Left cardiac atrium (tissue), 4 donors: ENCODE data around the gene NFASC. TPM values are rescaled to one million over a fixed set of nuclear protein-coding genes. Genes with fewer than 3 reads are reported as not detected.

ENCODE experiments used
- ATAC-seq, 2 donors: fragments of 200-7000 bp; cut with Tn5 transposase; one replicate each; pipeline ENCODE4 v1.9.1; 2020; ENCODE audit warnings: mild to moderate bottlenecking in 2 of 2, moderate library complexity in 2 of 2
- DNase-seq: peaks from one replicate; pipeline ENCODE4 v3.0.0-alpha.2; 2020
- intact Hi-C, 2 donors: fragments of 100-400 bp; cut with DNase I; formaldehyde crosslinking; loops; one replicate each; pipeline versions ENCODE4 v1.14.1 to v1.15.1; 2022 to 2023
- long read RNA-seq: library from polyadenylated mRNA; unstranded; transcript quantifications from one replicate; pipeline ENCODE4 v2.0.0, GENCODE V29; 2021
- total RNA-seq, 2 donors: library from RNA; stranded (reverse); fragmentation: NEBNext Ultra II Directional; extraction: Animal tissue kit (Norgen Biotek cat#: 25700); gene quantifications; one replicate each; pipeline ENCODE4 v1.2.1, GENCODE V29; 2021
- donor health status: DM: no; HTN: yes; CAD: no.
- donor health status: DM: no; HTN: yes; CAD: no; lungs with severe emphysema.
- donor health status: DM: yes; HTN: yes; CAD: no.
- donor health status: Dilated cardiomyopathy.

NFASC gene
- total RNA-seq: 10 to 100 TPM; 40.6 to 57.7 TPM
- long read RNA-seq, partial matches to known transcripts: 6 of 25 reads
- long read RNA-seq, other reads (novel, unspliced or antisense): 18 of 25 reads

DNA sequence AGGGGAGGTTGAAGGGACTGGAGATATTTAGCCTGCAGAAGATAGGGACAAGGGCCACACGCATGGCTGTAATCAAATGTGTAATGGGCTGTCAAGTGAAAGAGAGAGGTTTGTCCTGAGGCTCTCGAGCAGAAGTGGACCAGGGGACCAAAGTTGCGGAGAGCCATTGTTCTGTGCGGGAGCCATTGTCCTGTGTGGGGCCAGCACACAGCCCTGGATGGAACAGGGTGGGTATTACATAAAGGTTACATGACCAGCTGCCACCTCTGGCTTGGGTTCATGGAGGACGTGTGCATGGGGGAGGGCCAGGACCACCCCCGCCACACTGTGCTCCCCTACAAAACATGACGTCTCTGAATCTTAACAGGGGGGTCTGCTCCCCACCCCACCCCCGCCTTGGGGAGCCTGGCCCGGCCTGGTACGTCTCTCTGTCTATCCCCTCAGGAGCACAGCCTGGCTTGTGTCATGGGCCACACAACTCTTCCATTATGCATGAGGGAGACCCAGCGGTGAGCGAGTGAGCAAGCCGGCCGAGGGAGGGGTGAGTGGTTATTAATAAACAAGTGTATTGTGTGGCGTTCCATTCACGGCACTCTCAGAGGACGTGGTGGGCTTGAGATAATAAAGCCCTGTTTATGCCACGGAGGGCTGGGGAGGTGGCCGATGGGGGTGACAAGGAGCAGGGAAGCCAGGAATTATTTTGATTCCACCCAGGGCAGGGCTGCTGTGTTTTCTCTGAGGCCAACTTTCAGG is at the start of gene NFASC:
TSS of gene NFASC (plus strand) at position 703 of the 753 bp plus-strand sequence. CDS start 73,454 bp downstream, outside the sequence.
- ATAC-seq: peak in 1 of 2 donors; percentile 14
- intact Hi-C loops: no loop called here
- no peak for DNase-seq

DNA sequence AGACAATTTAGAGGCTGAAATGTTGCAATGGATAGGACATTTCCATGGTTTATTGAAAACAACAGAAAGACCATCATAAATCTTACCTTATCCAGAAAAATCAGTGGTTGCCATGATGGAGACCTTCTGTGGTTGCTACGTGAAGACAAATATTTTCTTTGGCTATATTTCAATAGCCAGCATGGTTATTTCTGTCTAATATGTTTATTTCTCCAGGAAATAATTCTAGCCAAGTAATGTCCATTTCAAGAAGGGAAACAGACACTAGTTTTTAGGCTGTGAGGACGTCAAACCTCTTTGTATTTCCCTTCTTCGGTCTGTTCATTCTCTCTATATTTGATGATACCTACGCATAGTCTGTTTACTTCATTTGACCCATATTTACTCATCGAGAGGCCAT is 49.2 kb upstream of the NFASC start:
- intact Hi-C loops: no loop called here
- DNase-seq: no peak
- ATAC-seq: no peak

DNA sequence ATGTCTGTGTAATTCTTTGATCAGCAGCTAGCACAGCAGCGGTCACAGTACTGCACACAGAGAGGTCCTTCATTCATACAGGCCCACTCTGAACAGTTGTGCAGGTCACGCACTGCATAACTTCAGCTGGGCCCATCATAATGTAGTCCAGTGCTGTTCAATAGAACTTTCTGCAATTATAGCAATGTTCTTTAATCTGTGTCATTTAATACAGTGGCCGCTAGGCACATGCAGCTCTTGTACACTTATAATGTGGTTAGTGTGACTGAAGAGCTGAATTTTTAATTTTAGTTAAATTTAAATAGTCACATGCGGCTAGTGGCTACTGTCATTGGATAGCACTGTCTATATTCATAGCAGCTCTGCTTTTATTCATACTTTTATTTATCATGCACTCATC is 48.7 kb upstream of the NFASC start:
- ATAC-seq (no peak), DNase-seq (no peak)
- intact Hi-C loops: no loop called here

DNA sequence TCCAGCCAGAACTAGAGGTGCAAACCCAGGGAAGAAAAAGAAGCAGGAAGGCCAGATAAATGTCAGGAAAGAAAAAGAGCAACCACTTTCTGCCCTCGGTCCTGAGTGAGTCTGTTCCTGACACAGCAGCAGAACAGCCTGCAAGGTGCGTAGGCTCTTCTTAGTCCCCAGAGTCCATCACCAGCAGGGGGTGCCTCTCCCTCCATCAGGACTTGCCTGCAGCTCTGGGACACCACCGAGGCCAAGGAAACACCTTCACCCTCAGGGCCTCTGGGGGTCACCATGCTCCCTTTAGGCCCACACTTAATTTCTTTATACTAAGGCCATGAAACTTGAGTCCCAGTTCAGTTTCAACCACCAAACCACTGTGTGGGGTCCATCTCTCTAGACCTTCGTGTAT is 43.7 kb upstream of the NFASC start:
- ATAC-seq (no peak), DNase-seq (no peak)
- intact Hi-C loops: loop anchor here in 1 of 2 donors (5.0 kb wide), 1 partner anchor 115 kb away; no protein-coding TSS in a partner anchor

DNA sequence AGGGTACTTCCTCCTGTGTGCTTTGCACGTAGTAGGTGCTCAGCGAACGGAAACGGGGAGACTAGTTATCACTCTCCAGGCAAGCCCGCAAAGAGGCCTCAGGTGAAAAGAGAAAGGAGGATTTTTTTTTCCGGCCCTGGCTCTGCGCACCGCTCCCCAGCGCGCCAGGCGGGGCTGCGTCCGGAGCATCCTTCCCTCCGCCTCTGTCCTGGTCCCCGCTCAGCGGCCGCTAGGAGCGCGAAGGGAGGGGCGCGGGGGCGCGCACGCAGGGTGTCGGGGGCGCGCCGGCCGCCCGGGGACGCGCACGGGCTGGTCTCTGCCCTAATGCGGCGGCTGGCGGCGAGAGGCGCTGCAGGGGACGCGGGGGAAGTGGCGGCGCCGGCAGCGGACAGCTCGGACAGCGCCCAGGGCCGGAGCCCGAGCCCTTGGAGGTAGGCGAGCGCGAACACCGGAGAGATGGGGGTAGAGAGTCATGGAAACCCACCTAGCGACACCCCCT is 42.3 kb upstream of the NFASC start:
- DNase-seq (peak; percentile 80), ATAC-seq (peak; percentile 95 to 96)
- intact Hi-C loops: loop anchor here in 1 of 2 donors (5.0 kb wide), 1 partner anchor 114 kb away; no protein-coding TSS in a partner anchor

DNA sequence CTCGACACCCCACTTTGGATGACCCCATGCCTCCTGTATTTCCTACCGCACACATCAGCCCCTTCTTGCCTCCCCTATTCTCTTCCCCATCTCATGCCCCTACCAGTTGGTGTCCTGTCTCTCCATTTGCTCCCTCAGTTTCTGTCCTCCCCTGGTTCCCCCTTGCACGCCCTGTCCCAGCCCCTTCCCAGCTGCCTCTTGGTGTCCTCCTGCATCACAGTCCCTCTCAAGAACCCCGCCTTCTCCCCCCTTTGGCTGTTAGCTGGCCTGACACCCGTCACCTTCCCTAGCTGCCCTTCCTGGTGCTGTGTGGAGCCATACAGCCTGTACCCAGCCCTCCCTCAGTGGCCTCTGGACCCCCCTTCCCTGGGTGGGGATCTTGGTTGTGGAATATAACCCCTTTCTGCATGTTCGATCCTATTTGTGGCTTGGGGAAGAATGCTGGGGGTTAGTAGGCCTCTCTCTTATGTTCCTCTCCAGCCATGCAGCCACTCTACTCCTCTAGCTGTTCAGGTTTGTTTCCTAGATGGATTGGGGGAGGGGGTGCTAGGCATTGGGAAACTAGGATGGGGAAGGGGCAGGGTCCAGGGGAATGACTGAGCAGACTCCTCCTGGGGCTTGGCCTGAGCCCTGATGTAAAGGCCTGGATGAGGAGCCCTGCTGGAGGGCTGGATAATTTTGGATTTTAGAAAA is 41.4 kb upstream of the NFASC start:
- ATAC-seq (peak; percentile 72), DNase-seq (peak; percentile 48)
- intact Hi-C loops: loop anchor here in 1 of 2 donors (5.0 kb wide), 1 partner anchor 113 kb away; no protein-coding TSS in a partner anchor

DNA sequence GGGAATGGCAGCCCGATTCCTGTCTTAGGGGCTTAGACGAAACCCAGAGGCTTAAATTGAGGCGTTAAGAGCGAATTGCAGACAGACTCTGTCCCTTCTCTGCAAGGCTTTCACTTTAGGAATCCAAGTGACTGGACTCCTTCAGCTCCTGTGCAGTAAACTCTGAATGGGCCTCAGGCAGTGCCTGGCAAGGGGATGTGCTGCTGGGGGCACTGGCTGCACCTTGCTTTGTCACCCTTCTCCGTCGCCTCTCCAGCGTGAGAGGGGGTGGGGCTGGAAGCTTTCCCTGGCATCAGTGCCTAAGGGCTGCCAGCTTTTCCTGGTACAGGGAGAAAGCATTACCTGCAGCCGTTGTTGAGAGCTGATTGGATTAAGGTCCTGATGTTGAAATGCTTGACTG is 39.9 kb upstream of the NFASC start:
- DNase-seq (no peak), ATAC-seq (peak; percentile 11 to 37)
- intact Hi-C loops: no loop called here

DNA sequence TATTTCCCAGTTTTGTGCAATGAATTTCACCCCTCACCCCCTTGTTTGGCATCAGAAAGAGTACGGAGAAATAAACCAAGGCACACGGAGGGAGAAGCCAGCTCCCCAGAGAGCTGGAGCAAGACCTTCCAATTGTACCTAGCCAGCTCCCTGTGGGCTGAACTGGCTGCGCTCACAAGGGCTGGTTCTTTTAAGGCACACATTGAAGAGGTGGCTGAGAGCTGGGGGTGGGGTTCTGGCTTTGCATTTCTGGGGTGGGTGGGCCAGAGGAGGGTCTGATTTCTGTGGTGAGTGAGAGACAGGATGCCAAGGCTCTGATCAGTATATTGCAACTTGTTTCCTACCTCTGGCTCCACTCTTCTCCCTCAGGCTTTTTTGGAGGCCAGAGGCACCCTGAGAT is 39.5 kb upstream of the NFASC start:
- intact Hi-C loops: no loop called here
- ATAC-seq (no peak), DNase-seq (no peak)

DNA sequence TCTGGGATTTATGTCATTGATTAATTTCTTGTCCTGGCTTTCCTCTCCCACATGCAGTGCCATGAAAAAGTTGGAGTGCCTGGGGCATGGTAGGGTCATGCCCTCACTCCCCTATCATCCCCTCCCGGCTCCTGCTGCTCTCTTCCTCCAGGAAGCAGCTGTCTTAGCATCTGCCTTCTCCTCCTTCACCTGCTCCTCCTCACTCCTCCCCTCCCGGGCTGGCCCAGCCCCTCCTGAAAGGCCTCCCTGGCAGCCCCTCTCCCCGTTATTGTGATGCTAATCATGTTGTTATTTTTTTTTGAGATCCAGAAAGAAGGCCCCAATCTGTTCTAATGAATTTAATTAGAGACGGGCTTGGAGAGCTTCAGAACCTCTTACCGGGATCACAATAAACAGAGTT is 36.3 kb upstream of the NFASC start:
- ATAC-seq (no peak), DNase-seq (no peak)
- intact Hi-C loops: no loop called here

DNA sequence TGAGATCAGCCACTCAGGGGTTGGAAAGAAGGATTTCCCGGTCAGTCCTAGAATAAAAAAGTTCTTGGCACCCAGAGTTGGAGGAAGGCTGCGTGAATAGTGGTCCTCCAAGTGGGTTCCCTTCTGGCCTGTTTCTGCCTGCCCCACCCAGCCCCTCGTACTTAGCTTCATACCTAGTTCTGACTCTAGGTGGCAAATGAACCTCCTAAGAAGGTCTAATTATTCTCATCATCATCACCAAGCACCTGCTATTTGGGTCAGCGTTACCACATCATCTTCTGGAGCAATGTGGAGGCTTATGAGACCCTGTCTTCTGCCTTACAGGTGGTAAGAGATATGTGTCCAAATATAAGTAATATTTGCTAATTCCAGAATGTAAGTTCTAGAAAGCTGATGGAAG is 35.9 kb upstream of the NFASC start:
- no peak for ATAC-seq
- intact Hi-C loops: no loop called here
- DNase-seq: no peak

DNA sequence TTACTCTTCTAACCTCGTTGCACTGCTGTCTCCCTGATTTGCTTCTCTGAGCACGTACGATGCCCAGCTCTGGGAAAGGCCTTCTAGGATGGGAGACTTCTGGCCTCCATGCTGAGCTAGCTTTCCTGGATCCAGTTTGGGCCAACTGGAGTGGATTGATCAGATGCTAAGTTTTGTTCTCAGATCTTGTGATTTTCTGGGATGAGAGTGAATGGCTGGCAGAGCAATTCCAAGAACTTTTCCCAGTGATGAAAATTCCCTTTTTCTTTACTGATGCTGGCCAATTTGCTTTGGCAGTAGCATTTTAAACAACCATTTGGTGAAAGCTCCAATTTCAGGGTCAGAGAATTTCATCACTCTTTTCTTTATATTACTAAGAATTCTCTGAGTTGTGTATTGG is 34.9 kb upstream of the NFASC start:
- intact Hi-C loops: no loop called here
- ATAC-seq: no peak
- DNase-seq: no peak

DNA sequence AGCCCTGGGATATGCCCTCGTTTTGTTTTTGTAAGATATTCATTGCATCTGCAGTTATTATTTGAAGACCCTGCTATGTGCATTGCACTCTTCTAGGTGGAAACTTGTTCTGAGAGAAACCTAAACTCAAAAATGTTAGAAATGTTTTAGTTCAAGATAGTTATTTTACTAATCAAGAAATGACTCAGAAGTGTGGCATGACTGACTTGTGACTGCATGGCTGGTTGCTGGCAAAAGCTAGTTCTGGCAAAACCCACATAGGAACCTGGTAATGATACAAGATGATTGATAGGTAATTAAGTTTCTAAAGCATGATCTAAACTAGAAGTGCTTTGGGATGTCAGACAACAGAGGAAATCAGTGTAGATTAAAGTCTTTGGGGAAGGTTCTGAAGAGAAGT is 33.8 kb upstream of the NFASC start:
- DNase-seq (no peak), ATAC-seq (no peak)
- intact Hi-C loops: no loop called here

DNA sequence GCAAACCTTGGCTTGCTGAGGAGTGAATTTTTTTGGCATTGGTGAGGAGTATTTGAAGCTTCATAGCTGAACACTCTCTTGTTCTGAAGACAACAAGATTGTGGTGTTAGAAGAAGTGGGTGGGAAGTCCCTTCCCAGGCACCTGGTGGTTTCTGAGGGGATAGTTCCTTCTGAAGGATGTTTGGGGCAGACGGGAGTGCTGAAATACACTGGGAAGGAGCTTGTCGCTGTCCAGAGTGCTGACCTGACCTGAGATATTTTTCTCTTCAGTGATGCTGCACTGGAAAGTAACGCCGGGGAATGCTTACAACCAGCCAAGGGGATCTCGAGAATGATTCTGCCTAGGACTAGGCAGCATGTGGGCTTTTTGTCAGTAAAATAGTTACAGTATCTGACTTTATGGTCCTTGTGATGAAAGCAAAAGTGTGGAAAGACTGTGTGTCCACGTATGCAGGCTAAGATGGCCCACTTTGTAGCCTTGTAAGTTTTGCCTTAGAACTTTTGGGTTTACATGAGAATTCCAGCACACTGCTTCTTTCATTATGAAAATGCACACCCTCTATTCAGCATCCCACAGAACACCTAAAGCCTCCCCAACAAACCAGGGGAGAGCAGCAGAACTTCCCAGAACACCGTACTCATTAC is 33.1 kb upstream of the NFASC start:
- ATAC-seq (peak; percentile 53 to 68), DNase-seq (peak; percentile 45)
- intact Hi-C loops: no loop called here

DNA sequence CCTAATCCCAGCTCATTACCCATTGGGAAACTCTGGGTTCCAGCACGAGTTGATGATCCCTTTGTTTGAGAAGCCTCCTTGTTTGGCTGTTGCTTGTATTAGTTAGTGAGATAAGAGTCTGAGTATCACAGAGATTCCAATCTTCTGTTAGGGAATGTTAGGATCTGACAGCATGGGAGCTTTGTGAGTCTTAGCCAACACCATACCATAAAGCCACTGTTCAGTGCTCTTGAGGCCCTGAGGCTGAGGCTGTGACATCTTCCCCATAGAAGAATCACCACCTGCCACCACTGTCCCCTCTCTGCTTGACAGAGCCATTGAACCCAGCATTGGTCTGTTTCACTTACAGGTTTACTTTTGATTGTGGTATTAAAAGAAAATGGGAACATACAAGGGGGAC is 29.3 kb upstream of the NFASC start:
- no peak for DNase-seq
- intact Hi-C loops: no loop called here
- no peak for ATAC-seq

DNA sequence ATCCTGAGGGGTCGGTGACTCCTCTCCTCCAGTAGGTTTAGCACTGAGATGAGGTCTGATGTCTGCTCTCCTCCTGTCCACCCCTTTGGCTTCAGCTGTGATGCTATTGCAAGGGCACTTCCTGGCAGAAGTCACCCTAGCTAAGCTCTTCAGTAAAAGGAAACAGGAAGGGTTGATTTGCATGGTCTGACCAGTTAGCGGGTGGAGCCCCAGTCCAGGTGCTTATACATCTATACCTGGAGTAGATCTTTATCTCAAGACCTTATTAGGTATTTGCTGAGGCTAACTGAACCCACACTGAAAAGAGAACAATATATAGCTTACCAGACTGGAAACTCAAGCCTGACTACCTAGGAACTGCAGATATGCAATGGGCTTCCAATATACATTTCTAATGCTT is 28.9 kb upstream of the NFASC start:
- DNase-seq (no peak), ATAC-seq (no peak)
- intact Hi-C loops: no loop called here

DNA sequence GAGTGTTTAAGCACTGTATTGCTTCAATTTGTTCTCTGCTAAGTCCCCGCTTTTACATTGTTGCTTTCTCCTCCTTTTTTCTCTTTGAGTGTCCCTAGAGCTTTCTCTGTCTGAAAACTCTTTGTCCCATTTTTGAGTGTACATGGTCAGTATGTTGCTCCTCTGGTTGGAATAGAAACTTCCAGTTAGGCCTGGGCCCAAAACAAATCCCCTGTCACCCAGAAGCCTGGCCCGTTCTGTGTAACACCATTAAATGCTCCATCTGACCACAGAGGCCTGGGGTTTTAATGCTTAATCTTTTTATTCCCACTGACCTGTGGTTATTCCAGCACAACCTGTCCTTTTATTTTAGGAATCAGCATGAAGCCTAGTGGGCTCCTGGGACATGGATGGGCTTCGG is 28.3 kb upstream of the NFASC start:
- peak in 1 of 2 donors; percentile 42 for ATAC-seq
- intact Hi-C loops: no loop called here
- DNase-seq: no peak

DNA sequence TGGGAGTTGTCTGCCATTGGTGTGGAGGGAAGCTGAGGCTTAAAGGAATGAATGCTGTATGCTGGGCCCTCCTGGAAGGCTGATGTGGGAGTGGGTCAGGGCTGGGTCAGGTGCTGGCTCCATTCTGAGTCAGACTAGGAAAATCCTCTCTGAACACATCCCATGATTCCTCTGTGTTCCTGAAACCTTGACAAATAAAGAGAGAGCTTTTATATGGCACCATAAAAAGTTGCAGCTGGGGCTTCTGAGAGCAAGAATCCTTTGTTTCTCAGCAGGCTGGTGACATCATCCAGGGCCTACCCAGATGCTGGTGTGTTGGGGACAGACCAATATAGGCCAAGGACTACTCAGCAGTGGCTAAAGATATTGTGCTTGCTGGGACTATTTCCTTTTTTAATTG is 27.8 kb upstream of the NFASC start:
- intact Hi-C loops: no loop called here
- ATAC-seq (peak in 1 of 2 donors; percentile 56), DNase-seq (no peak)

DNA sequence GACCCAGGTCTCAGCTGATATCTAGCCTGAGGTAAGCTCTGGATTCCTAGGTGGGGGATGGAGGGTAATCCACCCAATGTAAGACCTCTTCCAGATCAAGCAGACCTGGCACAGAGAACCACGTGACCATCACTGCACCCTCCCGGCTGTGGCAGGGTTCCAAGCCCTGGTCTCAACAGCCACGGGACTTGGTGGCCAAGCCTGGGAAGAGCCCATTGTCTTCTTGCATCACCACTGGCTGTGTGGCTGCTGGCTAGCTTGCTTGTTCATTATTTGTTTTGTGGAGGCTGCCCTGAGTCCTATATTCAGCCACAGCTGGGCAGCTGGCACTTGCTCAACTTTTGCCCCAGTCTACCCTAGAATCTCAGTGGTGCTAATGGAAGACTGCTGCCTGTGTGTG is 24.1 kb upstream of the NFASC start:
- intact Hi-C loops: no loop called here
- ATAC-seq: no peak
- DNase-seq: no peak

DNA sequence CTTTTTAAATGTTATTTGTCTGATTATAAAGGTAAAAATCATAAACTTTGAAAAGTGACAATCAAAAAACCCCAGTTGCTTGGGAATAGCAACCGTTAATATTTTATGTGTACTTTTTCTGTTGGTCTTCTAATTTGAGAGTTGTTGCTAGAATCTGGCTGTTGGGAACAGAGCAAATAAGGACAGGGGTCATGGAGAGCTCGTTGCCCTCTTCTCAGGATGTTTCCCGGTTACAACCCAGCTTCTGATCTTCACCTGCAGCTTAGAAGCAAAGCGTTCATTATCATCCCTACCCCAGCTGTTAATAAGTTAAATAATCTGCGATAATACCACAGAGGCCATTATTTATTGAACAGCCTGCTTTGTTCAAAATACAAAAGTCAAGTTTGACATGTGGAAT is 22.1 kb upstream of the NFASC start:
- no peak for ATAC-seq

DNA sequence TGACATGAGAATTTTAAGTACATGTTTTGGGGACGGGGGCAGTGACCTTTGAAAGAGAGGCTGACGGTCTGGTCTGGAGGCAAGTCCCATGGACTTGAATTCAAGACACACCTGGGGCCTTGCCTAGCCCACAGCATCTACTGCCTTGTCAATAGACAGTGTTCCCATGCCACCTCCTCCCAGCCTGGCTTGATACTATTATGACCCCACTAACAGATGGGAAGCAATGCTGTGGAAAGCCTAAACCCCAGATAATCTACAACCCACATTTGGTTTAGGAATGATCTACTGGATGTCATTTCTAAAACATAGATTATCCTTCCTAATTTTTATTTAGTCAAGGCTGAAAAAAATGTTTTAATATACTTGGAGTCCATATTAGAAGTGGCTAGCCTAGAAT is 17.8 kb upstream of the NFASC start:
- ATAC-seq (no peak), DNase-seq (no peak)
- intact Hi-C loops: no loop called here

More for the DNA sequence above, 22.1 kb upstream of the NFASC start:
- intact Hi-C loops: no loop called here
- DNase-seq: no peak
